GM21381 (cell line): Measurements from ENCODE around the gene TDP2.
A peak's percentile ranks its signal among the peaks of the same experiment; 100 is the strongest.
"Not testable (repeated sequence)": the region's sequence is repeated elsewhere in the genome, so short reads cannot be mapped to it uniquely, and the experiment has no call there.

Experiments used
- ATAC-seq: cut with Tn5 transposase; IDR thresholded peaks from one replicate; pipeline ENCODE4 v1.9.1; 2021; ENCODE audit warnings: mild to moderate bottlenecking, moderate library complexity; ENCODE audit not compliant: unreplicated experiment

Gene TDP2

DNA sequence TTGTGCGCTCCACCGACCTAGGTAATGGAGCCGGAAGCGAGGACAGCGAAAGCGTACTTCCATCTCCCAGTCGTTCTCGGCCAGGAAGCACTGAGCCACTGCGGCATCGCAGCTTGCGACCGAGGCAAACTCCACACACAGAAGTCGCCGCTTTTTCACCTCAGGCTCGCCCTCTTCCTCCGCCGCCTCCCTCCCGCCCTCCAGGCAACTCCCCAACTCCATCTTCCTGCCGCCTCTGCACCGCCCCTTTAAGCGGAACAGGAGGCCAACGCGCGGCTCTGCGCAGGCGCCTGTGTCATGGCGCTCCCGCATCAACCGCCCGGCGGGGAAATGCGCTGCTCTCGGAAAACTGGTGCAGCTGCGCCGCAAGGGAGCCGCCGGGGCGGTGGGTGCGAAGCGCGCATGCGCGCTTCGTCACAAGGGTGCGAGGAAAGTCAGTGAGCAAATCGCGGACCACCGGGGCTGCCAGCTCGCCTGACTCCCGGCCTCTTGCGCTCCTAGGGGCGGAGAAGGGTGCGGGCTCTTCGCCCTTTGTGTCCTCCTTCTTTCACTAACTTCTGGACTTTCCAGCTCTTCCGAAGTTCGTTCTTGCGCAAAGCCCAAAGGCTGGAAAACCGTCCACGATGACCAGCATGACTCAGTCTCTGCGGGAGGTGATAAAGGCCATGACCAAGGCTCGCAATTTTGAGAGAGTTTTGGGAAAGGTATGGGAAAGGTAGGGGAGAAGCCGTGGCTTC, at the start of gene TDP2, which contains the start of gene ACOT13:
Gene TDP2 (minus strand): TSS at position 259 of the 737 bp plus-strand sequence. CDS start 37 bp downstream, at position 222.
Gene ACOT13 (plus strand): TSS at position 437 of the 737 bp plus-strand sequence. CDS start 187 bp downstream, at position 624.
- ATAC-seq: peak; percentile 95

DNA sequence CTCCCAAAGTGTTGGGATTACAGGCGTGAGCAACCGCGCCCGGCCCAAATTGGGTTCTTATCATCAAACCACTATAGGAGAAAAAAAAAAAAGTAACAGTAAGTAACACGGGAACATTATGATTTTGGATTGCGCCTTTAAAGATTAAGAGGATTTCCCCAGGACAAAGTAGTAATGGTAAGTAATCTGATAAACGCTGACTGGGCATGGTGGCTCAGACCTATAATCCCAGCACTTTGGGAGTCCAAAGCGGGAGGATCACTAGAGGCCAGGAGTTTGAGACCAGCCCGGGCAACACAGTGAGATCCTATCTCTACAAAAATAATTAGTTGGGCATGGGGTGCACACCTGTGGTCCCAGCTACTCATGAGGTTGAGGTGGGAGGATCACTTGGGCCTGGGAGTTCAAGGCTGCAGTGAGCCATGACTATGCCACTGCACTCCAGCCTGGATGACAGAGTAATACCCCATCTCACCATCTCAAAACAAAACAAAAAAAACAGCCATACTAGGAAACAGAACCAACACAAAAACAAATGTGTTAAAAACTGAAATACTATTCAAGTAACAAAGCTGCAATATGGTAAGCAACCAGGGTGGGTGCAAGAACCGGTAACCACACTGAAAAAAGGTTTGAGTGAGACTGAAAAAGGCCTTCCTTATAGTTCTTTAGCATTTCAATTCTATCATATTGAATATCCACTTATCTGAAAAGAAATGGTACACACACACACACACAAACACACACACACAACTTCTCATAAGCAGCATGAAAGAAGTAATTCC, 44.0 kb upstream of the TDP2 start:
- no peak for ATAC-seq

DNA sequence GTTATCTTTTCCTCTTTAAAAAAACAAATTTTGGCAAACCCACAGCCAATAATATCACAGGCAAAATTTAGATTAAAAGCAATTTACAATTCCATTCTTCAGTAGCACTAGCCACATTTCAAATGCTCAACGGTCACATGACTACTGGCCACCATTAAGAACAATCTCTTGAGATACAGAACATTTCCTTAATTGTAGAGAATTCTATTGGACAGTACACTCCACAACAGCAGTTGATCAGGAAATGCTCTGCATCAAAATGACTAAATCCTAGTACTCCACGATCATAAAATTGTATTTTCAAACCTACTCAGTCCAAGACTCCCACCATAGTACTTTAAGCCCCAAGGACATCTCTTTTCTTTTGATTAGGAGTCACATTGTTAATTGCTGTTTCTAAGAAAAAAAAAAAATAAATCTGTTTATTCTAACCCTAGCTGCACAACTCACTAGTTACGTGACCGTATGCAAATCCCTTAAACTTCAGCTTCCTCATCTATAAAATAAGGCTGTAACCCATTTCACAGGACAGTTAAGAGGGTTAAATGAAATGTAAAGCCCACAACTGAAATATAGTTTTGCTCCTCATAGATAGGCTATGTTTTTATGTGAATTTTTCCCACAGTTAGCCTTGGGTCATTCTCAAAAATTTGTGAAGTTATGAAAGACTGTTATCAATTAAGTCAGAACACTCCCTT, 42.5 kb upstream of the TDP2 start:
- ATAC-seq: no peak

GRCh38 chr6:24708612-24709011, 41.9 kb upstream of the TDP2 start:
- ATAC-seq: no peak

- no peak for ATAC-seq
Measured at GRCh38 chr6:24704468-24704867, 37.8 kb upstream of the TDP2 start.

DNA sequence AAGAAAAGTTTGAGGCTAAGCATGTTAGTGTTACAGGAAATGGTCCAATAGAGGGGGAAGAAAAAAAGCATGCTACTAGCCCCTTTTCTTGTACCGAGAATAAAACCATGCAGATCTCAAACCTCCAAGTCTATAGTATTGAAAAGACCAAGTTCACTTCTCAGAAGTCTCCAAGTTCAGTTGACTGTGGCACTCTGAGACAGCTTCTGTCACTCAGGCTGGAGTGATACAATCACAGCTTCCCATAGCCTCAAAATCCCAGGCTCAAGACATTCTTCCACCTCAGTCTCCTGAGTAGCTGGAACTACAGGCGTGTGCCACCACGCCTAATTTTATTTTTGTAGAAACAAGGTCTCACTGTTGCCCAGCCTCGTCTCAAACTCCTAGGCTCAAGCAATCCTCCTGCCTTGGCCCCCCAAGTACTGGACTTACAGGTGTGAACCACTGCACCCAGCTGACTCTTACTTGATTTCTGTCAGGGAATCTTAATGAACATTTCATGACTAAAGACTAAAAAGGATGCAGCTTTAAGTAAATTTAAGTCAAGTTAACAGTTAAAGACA, 36.1 kb upstream of the TDP2 start:
- no peak for ATAC-seq

- no peak for ATAC-seq
Measured at GRCh38 chr6:24699521-24700359, 33.0 kb upstream of the TDP2 start.

GRCh38 chr6:24696097-24696496, 29.4 kb upstream of the TDP2 start:
- ATAC-seq: no peak

GRCh38 chr6:24695635-24696034, 28.9 kb upstream of the TDP2 start:
- not testable (repeated sequence) for ATAC-seq

DNA sequence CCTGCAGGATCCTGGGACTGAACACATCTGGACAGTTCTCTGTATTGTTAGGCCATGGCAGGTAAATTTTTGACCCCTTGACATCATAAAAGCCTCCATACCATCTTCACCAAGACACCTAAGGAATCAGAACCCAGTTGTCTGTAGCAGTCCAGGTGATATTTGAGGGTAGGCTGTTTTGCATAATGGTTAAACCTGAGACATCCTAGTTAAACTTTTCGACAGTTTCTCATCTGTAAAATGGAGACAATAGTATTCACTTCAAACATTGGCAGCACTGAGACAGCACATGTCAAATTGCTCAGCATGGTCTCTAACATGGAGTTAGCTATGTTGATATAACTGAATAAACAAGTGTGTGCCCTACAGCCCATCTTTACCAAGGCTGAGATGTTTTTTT, 27.5 kb upstream of the TDP2 start:
- ATAC-seq: peak; percentile 65

- ATAC-seq: no peak
Measured at GRCh38 chr6:24692848-24693592, 26.3 kb upstream of the TDP2 start.

DNA sequence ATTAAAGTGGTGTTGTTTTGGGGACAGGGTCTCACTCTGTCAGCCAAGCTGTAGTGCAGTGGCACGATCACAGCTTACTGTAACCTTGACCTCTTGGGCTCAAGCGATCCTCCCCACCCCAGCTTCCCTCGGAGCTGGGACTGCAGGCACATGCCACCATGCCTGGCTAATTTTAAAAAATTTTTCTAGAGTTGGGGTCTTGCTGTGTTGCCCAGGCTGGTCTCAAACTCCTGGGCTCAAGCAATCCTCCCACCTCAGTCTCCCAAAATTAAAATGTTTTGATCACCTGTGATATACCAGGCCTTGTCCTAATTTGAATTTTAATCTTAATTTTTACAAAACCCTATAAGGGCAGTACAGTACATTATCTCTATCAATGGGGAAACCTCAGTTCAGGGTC, 25.7 kb upstream of the TDP2 start:
- no peak for ATAC-seq

DNA sequence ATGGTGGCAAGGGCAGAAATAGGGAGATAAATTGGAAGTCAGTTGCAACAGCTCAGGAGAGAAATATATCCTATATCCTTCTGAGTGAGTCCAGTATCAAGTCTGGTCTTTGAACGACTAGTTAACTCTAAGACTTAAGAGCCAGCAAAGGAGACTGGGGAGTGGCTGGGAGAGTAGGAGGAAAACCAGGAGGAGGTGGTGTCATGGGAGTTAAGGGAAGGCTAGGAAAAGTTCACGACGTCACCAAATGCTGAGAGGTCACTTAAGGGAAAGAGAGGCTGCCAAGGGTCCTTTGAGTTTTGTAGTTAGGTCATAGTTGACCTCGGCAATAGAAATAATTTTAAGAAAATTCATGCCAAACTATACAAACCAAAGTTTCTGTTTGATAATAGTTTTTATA, 25.3 kb upstream of the TDP2 start:
- no peak for ATAC-seq

DNA sequence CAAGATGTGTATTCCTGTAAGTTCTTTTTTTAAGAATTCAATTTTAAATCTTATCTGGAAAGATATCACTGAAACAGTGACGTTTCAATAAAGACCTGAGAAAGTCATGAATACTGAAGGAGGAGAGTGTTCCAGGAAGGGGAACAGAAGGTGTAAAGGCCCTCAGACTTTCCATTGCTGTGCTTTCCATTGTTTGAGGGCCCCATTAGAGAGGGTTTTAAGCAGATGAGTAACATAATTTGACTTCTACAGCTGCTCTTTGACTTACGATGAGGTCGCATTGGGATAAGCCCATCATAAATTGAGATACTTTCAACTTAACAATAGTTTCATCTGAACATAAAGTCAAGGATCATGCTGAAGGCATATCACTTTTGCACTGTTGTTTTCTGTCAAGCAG, 24.9 kb upstream of the TDP2 start:
- ATAC-seq: no peak

GRCh38 chr6:24690593-24690992, 23.9 kb upstream of the TDP2 start:
- ATAC-seq: no peak

DNA sequence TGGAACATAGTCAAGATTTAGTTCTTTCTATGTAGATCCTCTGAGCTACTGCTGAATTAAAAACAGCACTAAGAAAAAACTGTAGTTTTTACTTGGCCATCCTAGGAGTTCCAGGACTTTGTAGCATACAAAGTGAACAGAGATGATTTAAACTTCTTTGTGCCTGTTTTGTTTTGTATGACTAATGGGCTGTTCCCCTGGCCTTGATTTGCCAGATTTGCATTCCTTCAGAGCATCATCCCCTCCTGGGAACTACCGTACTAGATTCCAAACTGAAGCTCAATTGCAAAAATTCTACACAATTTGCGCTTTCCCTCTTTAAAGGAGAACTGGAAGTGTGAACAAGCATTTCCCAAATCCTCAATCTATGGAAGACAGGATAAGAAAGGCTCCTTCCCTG, 23.3 kb upstream of the TDP2 start:
- no peak for ATAC-seq

DNA sequence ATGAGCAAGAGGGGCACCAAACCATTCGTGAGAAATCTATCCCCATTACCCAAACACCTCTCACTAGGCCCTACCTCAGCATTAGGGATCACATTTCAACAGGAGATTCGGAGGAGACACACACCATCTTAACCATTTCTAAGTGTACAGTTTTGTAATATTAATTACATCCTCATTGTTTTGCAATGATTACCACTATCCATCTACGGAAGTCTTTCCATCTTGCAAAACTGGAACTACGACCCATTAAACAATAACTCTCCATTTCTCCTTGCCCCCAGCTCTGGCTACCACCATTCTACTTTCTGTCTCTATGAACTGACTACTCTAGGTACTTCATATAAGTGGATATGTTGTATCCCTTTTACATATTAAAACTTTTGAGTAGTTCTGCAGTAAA, 20.2 kb upstream of the TDP2 start:
- no peak for ATAC-seq

DNA sequence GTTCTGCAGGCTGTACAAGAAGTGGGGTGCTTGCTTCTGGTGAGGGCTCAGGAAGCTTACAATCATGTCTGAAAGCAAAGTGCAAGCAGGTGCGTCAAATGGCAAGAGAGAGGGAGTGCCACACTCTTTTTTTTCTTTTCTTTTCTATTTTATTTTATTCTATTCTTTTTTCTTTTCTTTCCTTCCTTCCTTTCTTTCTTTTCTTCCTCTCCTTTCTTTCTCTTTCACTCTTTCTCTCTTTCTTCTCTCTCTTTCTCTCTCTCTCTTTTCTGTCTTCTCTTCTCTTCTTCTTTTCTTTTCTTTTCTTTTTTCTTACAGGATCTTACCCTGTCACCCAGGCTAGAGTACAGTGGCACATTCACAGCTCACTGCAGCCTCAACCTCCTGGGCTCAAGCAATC, 19.7 kb upstream of the TDP2 start:
- ATAC-seq: no peak
